Measurements from ENCODE around the gene MYH10.

MYH10 gene

DNA sequence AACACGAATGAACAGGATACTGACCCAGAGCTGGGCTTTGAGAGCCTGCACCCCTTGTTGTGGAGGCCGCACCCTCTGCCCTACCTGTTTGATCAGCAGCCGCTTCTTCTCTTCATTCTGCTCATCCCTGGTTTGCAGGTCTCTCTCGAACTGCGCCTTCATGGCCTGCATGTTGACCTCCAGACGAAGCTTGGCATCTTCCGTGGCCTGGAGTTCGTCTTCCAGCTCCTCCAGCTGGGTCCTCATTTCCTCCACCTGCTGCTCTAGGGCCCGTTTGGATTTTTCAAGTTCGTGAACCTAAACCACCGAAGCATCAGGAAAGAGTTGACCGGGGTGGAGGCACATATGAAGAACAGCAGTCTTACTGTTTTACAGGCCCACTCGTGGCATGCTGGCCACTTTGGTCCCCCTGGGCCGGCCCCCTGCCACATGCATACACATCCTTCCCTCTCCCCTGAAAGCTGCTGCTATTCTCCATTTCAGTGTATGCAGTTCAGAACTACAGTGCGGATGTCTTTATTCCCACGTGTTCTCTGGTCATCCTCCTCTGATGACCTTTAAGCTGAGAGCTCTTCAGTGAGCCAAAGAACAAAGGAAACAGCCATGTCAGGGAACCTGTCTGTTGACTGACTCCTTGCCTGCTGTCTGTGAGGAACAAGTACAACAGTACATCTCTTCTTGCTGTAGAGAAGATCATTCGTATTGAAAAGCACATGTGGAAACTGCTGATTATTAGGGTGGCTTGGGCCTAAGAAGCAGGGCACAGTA is 140.1 kb downstream of the MYH10 start:
- DNase-seq: no peak

- DNase-seq: no peak
Measured at GRCh38 chr17:8489841-8490240, 140.7 kb downstream of the MYH10 start.

GRCh38 chr17:8488901-8489300 is 141.6 kb downstream of the MYH10 start:
- no peak for DNase-seq

DNA sequence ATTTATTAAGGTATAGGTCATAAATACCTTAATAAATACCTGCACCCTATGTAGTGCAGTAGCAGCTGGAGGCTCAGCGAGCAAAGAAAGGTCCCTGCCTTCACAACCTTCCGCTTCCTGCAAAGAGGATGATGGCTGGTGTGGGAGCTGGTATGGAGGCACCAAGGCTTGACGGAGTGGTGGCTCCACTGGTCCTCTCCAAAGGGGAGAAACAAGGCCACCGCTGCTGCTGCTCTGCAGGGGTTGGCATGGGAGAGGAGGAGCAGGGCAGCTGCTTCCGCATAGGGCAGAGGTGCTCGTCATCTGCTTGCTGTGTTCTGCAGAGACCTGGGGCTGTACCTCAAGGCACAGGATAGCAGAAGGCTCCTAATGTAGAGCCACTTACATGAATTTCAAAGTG is 142.0 kb downstream of the MYH10 start:
- DNase-seq: no peak

DNA sequence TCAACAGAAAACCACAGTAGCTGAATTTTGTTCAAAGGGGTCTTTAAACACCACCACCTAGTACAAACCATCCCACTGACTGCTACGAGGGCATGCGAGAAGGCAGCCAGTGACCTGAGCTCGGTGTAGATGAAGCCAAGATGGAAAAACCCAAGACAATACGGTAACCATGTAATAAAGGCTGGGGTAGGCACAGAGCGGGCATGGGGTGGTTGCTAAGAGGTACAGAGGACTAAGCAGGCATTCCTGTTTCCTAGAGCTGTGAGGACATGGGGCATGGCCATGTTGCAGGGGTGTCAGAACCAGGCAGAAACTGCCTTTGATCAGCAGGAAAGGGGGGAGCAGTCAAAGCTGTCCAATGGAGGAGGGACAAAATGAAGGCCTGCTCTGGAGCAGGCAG is 142.8 kb downstream of the MYH10 start:
- DNase-seq: no peak

GRCh38 chr17:8487130-8487645 is 143.3 kb downstream of the MYH10 start:
- DNase-seq: no peak

- DNase-seq: no peak
Measured at GRCh38 chr17:8485491-8485890, 145.0 kb downstream of the MYH10 start.

DNA sequence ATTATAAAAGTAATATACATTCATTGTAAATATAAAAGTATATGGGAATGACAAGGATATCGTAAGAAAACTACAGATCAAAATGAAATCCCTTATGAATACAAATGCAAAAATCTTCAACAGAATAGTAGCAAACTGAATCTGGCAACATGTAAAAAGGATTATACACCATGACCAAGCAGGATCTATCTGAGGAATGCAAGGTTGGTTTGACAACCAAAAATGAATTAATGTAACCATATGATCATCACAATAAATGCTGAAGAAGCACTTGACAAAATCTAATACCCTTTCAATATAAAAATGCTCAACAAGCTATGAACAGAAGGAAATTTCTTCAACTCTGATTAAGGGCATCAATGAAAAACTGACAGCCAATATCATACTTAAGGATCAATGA is 146.1 kb downstream of the MYH10 start:
- DNase-seq: no peak

GRCh38 chr17:8482546-8482945 is 148.0 kb downstream of the MYH10 start:
- no peak for DNase-seq

DNA sequence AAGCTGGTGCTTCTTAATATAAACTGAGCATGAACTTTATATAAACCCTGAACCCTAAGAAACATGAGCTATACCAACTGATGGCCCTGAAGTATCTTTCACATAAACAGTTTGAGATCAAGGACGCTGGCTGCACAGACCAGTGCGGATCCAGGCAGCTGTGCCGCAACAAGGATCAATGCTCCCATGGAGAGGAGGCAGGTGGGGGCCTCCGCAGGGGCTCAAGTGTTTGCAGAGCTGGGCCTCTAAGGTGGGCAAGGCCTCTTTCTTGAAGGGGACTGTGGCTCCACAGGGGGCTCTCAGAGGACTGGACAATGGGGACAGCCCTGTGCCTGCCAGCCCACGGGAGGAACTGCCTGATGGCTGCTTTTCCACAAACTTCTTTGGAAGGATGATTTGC is 148.8 kb downstream of the MYH10 start:
- DNase-seq: no peak

- no peak for DNase-seq
Measured at GRCh38 chr17:8481089-8481488, 149.4 kb downstream of the MYH10 start.

GRCh38 chr17:8480011-8480976 is 150.2 kb downstream of the MYH10 start:
- no peak for DNase-seq

DNA sequence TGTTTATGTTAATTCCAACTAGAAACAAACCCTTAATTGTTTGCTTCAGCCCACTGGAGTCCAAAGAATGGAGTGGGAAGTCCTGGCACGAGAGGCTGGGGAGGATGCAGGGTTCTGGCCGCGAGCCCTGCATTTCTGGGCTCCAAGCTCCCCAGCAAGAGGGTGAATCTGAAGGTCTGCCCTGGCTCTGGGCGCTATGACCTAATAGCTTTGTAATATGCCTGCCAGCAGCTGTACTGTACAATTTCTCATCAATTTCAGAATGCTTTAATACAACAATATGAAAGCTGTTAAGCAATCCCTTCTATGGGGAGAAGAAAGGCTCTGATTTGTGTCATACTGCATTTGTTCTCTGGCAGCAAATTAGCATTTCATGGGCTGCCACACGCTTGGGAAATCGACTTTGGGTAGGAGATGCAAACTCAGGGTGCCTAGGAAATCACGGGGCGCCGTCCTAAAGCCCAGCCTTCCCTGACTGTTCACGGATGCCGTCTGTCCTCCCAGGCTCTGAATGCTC is 151.0 kb downstream of the MYH10 start:
- DNase-seq: no peak

- no peak for DNase-seq
Measured at GRCh38 chr17:8477715-8478441, 152.6 kb downstream of the MYH10 start.

- DNase-seq: no peak
Measured at GRCh38 chr17:8477171-8477570, 153.4 kb downstream of the MYH10 start.

- DNase-seq: no peak
Measured at GRCh38 chr17:8476741-8477140, 153.8 kb downstream of the MYH10 start.

DNA sequence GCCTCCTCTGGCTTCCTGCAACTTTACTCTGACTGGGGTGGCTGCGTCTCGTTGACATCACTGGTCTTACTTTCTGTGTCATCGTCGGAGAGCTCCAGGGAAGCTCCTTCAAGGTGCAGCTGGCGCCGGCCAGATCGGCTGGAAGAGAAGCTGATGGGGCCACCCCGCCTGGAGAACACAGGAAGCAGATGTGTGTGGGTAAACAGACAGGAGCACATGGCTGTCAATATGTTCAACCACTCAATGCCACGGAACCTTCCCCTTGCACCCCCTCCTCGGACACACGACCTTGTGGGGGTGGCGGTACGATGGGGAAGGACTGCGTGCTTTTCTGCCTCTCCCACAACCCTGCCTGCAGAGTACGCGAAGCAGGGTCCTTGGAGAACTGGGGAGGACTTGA is 154.7 kb downstream of the MYH10 start:
- no peak for DNase-seq

GRCh38 chr17:8475227-8475626 is 155.3 kb downstream of the MYH10 start:
- DNase-seq: no peak

- no peak for DNase-seq
Measured at GRCh38 chr17:8474826-8475225, 155.7 kb downstream of the MYH10 start.

DNA sequence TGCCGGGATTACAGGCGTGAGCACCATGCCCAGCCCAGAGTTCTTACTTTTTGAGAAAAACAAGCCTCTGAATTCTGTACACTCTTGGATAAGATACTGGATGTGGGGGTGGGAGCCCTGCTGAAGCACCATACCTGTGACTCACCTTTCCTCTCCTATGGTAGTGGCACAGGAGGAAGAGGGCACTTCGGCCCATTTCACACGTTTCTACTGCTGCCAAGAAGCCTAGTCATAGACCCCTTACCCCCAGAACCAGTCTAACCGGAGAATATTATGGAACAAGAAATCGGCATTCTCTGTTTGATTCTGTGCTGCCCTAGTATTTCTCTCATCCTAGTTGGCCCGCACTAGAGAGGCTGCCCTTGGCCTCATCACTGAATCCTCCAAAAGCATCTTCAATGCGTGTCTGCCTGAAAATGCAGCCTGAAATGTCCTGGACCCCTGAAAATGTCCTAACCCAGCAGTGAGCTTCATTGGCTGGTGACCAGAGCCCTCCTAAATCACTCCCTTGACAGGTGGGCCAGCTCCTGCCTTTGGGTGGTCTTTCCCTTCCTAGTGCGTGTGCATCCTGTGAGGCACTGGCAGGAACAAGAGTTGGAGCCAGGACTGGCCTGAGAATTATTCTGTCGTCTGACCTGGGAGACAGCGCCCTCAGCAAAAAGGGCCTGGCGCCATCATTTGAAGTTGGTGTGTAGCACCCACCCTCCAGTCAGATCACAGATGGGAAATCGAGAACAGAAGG is 156.9 kb downstream of the MYH10 start:
- no peak for DNase-seq

- no peak for DNase-seq
Measured at GRCh38 chr17:8472663-8473062, 157.9 kb downstream of the MYH10 start.

DNA sequence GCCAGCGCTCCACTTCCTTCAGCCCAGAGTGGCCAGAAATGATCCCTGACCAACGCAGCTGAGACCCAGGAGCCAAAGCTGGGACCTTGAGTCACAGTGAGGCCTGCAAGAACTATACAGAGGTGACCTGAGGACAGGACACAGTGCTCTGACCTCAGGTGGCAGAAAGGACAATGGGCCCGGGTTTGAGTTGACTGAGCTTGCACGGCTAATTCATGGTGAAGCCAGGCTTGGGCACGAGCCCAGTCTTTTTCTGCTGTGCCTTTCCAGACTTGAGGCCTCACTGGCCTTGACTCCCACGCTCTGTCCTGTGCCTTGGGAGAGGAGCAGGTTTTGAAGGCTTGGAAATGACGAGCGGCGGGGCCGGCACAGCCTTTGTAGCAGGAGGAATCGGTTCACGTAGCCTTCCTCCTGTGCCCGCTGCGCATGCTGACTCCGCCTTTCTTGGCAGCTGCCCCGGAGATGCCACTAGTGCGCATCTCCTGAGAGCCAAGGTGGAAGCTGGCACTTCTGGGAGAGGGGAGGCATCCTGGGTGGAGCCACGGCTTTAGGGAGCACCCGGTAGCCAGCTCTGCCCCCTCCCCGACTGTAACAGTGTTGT is 160.0 kb downstream of the MYH10 start:
- DNase-seq: no peak

All from stimulated activated CD4-positive, alpha-beta T cell treated with anti-CD3 and anti-CD28 coated beads, Interleukin-2, amount 100 ng/mL, for 24 hours (primary cell).